ENCODE data around the gene ARHGAP22. TPM values are rescaled to one million over a fixed set of nuclear protein-coding genes. Genes with fewer than 3 reads are reported as not detected.
A peak's percentile ranks its signal among the peaks of the same experiment; 100 is the strongest.

Gene ARHGAP22
- total RNA-seq, 3 donors from 2014 or later (not counting 1 experiment from before 2014, with no cell fraction given) = 0.21 to 0.40 TPM; not detected in 1

- 87% methylated on average over 11 of the region's 11 CpGs for WGBS (ENCODE audit: insufficient coverage)
- no peaks in the 10 kb centered on the region for H3K27me3 ChIP-seq (ENCODE audit: control insufficient read depth, insufficient read depth, low read length)
Measured at GRCh38 chr10:48495282-48496045, 109.4 kb downstream of the ARHGAP22 start.

GRCh38 chr10:48494611-48495010, 110.3 kb downstream of the ARHGAP22 start:
- no peak overlapping the region for H3K4me3 Mint-ChIP-seq
- H3K9me3 Mint-ChIP-seq = no peaks in the 10 kb centered on the region

More at GRCh38 chr10:48495282-48496045, 109.4 kb downstream of the ARHGAP22 start:
- Mint-ChIP-seq H3K4me3 (no peak overlapping the region), H3K27ac (no peak overlapping the region), H3K27me3 (ENCODE audit: low read depth in 2 of 2) (peaks cover 12 to 18% of the 10 kb centered on the region in 2 donors), H3K9me3 (no peaks in the 10 kb centered on the region), H3K36me3 (no peaks in the 10 kb centered on the region), H3K4me1 (peaks cover 18% of the 10 kb centered on the region in 2 donors)
- Histone ChIP-seq H3K27ac (ENCODE audit: low read length) (no peak overlapping the region), H3K9me3 (ENCODE audit: control insufficient read depth, insufficient read depth, low read length) (no peaks in the 10 kb centered on the region), H3K4me3 (ENCODE audit: low read length) (no peak overlapping the region), H3K36me3 (ENCODE audit: control insufficient read depth, insufficient read depth, low read length) (no peaks in the 10 kb centered on the region), H3K4me1 (ENCODE audit: control insufficient read depth, insufficient read depth, low read length) (no peaks in the 10 kb centered on the region)
- TF ChIP-seq CTCF (IDR thresholded peaks at IDR 0.05) = no peak
- ATAC-seq = no peak
- intact Hi-C loops (cut with micrococcal nuclease) = no loop called here
- peak in 1 of 2 donors; percentile 6 for DNase-seq

GRCh38 chr10:48494073-48494472, 110.8 kb downstream of the ARHGAP22 start:
- Mint-ChIP-seq H3K9me3 (no peaks in the 10 kb centered on the region), H3K4me1 (peaks cover 18% of the 10 kb centered on the region in 2 donors), H3K36me3 (no peaks in the 10 kb centered on the region), H3K27me3 (ENCODE audit: low read depth in 2 of 2) (peaks cover 12 to 18% of the 10 kb centered on the region in 2 donors), H3K4me3 (no peak overlapping the region), H3K27ac (no peak overlapping the region)
- DNase-seq (peak in 1 of 2 donors; percentile 0), ATAC-seq (no peak)
- no peaks in the 10 kb centered on the region for H3K4me1 ChIP-seq (ENCODE audit: control insufficient read depth, insufficient read depth, low read length)
- H3K27ac ChIP-seq (ENCODE audit: low read length) = no peak overlapping the region
- 40% methylated on average over 8 of the region's 8 CpGs for WGBS (ENCODE audit: insufficient coverage)
- no peaks in the 10 kb centered on the region for H3K27me3 ChIP-seq (ENCODE audit: control insufficient read depth, insufficient read depth, low read length)
- no peak overlapping the region for H3K4me3 ChIP-seq (ENCODE audit: low read length)
- TF ChIP-seq CTCF (IDR thresholded peaks at IDR 0.05) = no peak
- intact Hi-C loops (cut with micrococcal nuclease) = no loop called here
- no peaks in the 10 kb centered on the region for H3K9me3 ChIP-seq (ENCODE audit: control insufficient read depth, insufficient read depth, low read length)
- no peaks in the 10 kb centered on the region for H3K36me3 ChIP-seq (ENCODE audit: control insufficient read depth, insufficient read depth, low read length)

More at GRCh38 chr10:48494611-48495010, 110.3 kb downstream of the ARHGAP22 start:
- H3K27ac Mint-ChIP-seq = no peak overlapping the region
- no peak for ATAC-seq
- peak in 1 of 2 donors; percentile 4 for DNase-seq
- H3K27me3 Mint-ChIP-seq (ENCODE audit: low read depth in 2 of 2) = peaks cover 12 to 18% of the 10 kb centered on the region in 2 donors
- intact Hi-C loops (cut with micrococcal nuclease) = no loop called here
- 74% methylated on average over 4 of the region's 5 CpGs for WGBS (ENCODE audit: insufficient coverage)
- Histone ChIP-seq H3K9me3 (ENCODE audit: control insufficient read depth, insufficient read depth, low read length) (no peaks in the 10 kb centered on the region), H3K27me3 (ENCODE audit: control insufficient read depth, insufficient read depth, low read length) (no peaks in the 10 kb centered on the region), H3K36me3 (ENCODE audit: control insufficient read depth, insufficient read depth, low read length) (no peaks in the 10 kb centered on the region), H3K27ac (ENCODE audit: low read length) (no peak overlapping the region), H3K4me3 (ENCODE audit: low read length) (no peak overlapping the region), H3K4me1 (ENCODE audit: control insufficient read depth, insufficient read depth, low read length) (no peaks in the 10 kb centered on the region)
- TF ChIP-seq CTCF (IDR thresholded peaks at IDR 0.05) = no peak
- no peaks in the 10 kb centered on the region for H3K36me3 Mint-ChIP-seq
- H3K4me1 Mint-ChIP-seq = peaks cover 18% of the 10 kb centered on the region in 2 donors
